ENCODE results near the gene ADAM17. TPM values are rescaled to one million over a fixed set of nuclear protein-coding genes. Genes with fewer than 3 reads are reported as not detected.

Gene ADAM17
- total and polyA plus RNA-seq, 7 donors = 7.4 to 36.3 (median 16.1) TPM

- DNase-seq = no peak
- TF ChIP-seq CTCF (IDR thresholded peaks at IDR 0.05) = no peak
- H3K36me3 ChIP-seq (ENCODE audit: insufficient read depth in 1 of 2, low read depth in 1 of 2) = peaks cover 0 to 13% of the 10 kb centered on the region in 2 donors
- H3K9me3 ChIP-seq = no peaks in the 10 kb centered on the region
- intact Hi-C loops (cut with DNase I) = no loop called here
- no peaks in the 10 kb centered on the region for H3K27me3 ChIP-seq (ENCODE audit: insufficient read depth in 3 of 3, low read length in 2 of 3)
- no peak overlapping the region for H3K4me3 ChIP-seq
- 85 to 93% (median 93%) methylated on average over 1 of the region's 1 CpG for WGBS, 3 donors
- H3K27ac ChIP-seq = no peak overlapping the region
- peak; percentile 24 to 33 (median 26) for ATAC-seq
- H3K4me1 ChIP-seq = no peaks in the 10 kb centered on the region
These were observed 17.5 kb upstream of the ADAM17 start for GRCh38 chr2:9573013-9573720.

GRCh38 chr2:9570182-9571060 lies 14.8 kb upstream of the ADAM17 start:
- DNase-seq = no peak
- intact Hi-C loops (cut with DNase I) = no loop called here
- no peak for TF ChIP-seq CTCF (IDR thresholded peaks at IDR 0.05)
- Histone ChIP-seq H3K27ac (no peak overlapping the region), H3K36me3 (ENCODE audit: insufficient read depth in 1 of 2, low read depth in 1 of 2) (peaks cover 0 to 19% of the 10 kb centered on the region in 2 donors), H3K4me1 (peaks cover 3% of the 10 kb centered on the region), H3K4me3 (no peak overlapping the region), H3K9me3 (no peaks in the 10 kb centered on the region), H3K27me3 (ENCODE audit: insufficient read depth in 3 of 3, low read length in 2 of 3) (no peaks in the 10 kb centered on the region)
- WGBS, 3 donors = 71 to 81% (median 75%) methylated on average over 4 of the region's 4 CpGs
- no peak for ATAC-seq

- WGBS, 3 donors = 63 to 72% (median 65%) methylated on average over 11 of the region's 11 CpGs
- DNase-seq = peak; percentile 75 to 84
- H3K27ac ChIP-seq = peak overlapping the region; percentile 86
- peak; percentile 96 to 99 (median 98) for ATAC-seq
- peaks cover 8% of the 10 kb centered on the region for H3K4me1 ChIP-seq
- TF ChIP-seq CTCF (IDR thresholded peaks at IDR 0.05) = no peak
- no peaks in the 10 kb centered on the region for H3K27me3 ChIP-seq (ENCODE audit: insufficient read depth in 3 of 3, low read length in 2 of 3)
- peak overlapping the region; percentile 52 for H3K4me3 ChIP-seq
- peaks cover 0 to 7% of the 10 kb centered on the region in 2 donors for H3K36me3 ChIP-seq (ENCODE audit: insufficient read depth in 1 of 2, low read depth in 1 of 2)
- intact Hi-C loops (cut with DNase I) = loop anchor here in 1 of 2 donors (10.0 kb wide), 1 partner anchor 199 kb away; no protein-coding TSS in a partner anchor
- no peaks in the 10 kb centered on the region for H3K9me3 ChIP-seq
These were observed 10.0 kb upstream of the ADAM17 start for GRCh38 chr2:9565436-9566153.

- H3K27me3 ChIP-seq (ENCODE audit: insufficient read depth in 3 of 3, low read length in 2 of 3) = no peaks in the 10 kb centered on the region
- intact Hi-C loops (cut with DNase I) = loop anchor here in 1 of 2 donors (10.0 kb wide), 1 partner anchor 204 kb away; no protein-coding TSS in a partner anchor
- ATAC-seq = no peak
- H3K4me3 ChIP-seq = no peak overlapping the region
- no peak for DNase-seq
- no peak overlapping the region for H3K27ac ChIP-seq
- 58 to 65% (median 63%) methylated on average over 2 of the region's 2 CpGs for WGBS, 3 donors
- H3K4me1 ChIP-seq = peaks cover 14% of the 10 kb centered on the region
- no peak for TF ChIP-seq CTCF (IDR thresholded peaks at IDR 0.05)
- no peaks in the 10 kb centered on the region for H3K36me3 ChIP-seq (ENCODE audit: insufficient read depth in 1 of 2, low read depth in 1 of 2)
- H3K9me3 ChIP-seq = no peaks in the 10 kb centered on the region
These were observed 5.0 kb upstream of the ADAM17 start for GRCh38 chr2:9560628-9561027.
